Testis (tissue), 3 donors: ENCODE data around the gene CDH13. TPM values are rescaled to one million over a fixed set of nuclear protein-coding genes. Genes with fewer than 3 reads are reported as not detected.

ENCODE experiments used
- DNase-seq: peaks from one replicate; pipeline ENCODE4 v3.0.0-alpha.2; 2019
- H3K27ac ChIP-seq, 2 donors: fragments of 200-600 bp; sonication (generic); one replicate each; pipeline ENCODE4 v1.5.1; 2019
- H3K27me3 ChIP-seq: fragments of 200-600 bp; sonication (generic); one replicate; pipeline ENCODE4 v1.5.1; 2019
- H3K36me3 ChIP-seq: fragments of 200-600 bp; sonication (generic); one replicate; pipeline ENCODE4 v1.5.1; 2017; ENCODE audit warnings: low read depth; ENCODE audit errors: missing control alignments
- H3K4me1 ChIP-seq: fragments of 200-600 bp; sonication (generic); one replicate; pipeline ENCODE4 v1.5.1; 2019
- H3K4me3 ChIP-seq, 2 donors: fragments of 200-600 bp; sonication (generic); one replicate each; pipeline ENCODE4 v1.5.1; 2017 to 2019
- H3K9me3 ChIP-seq: fragments of 200-600 bp; sonication (generic); one replicate; pipeline ENCODE4 v1.5.1; 2017
- CTCF ChIP-seq, 3 experiments: fragments of 450-650 bp in 2 of 3; fragments of 200-600 bp in 1 of 3; sonication (generic) in 1 of 3; IDR thresholded peaks; one replicate each; pipeline ENCODE4 v1.5.1; 2016 to 2019; ENCODE audit warnings: antibody characterized with exemption in 3 of 3, mild to moderate bottlenecking in 2 of 3, moderate library complexity in 1 of 3
- POLR2A ChIP-seq: fragments of 450-650 bp; IDR thresholded peaks from one replicate; pipeline ENCODE4 v1.6.1; 2017; ENCODE audit warnings: antibody characterized with exemption, mild to moderate bottlenecking, moderate library complexity
- WGBS, 2 donors: methylation state at CpG; one replicate each; pipeline ENCODE4 v1.1.5; 2018; 5-methylcytosine and 5-hydroxymethylcytosine counted together
- intact Hi-C: fragments of 100-400 bp; cut with DNase I; formaldehyde crosslinking; loops from one replicate; pipeline ENCODE4 v1.15.1; 2023; ENCODE audit warnings: low total_unique reads
- polyA plus RNA-seq: library from polyadenylated mRNA; stranded (reverse); fragments of 350-450 nt; fragmentation: Illumina TruSeq; extraction: RNeasy Lipid Tissue Mini Kit (QIAGEN cat#74804); gene quantifications from one replicate; pipeline ENCODE4 v1.2.3, GENCODE V29; 2014; ENCODE audit warnings: low read depth, low replicate concordance; ENCODE audit not compliant: insufficient read depth
- total RNA-seq, 2 donors: library from RNA; depleted of rRNA; stranded (reverse); fragments of >200 nt; gene quantifications; one replicate each; pipeline ENCODE4 v1.2.3, GENCODE V29; 2016

The CDH13 gene
- total and polyA plus RNA-seq, 3 donors from 2014 or later = 1.2 to 11.1 (median 2.0) TPM

GRCh38 chr16:82703161-82703560 lies 76.4 kb downstream of the CDH13 start:
- no peaks in the 10 kb centered on the region for H3K36me3 ChIP-seq
- 72 to 85% methylated on average over 2 of the region's 2 CpGs for WGBS, 2 donors
- intact Hi-C loops = no loop called here
- TF ChIP-seq CTCF (IDR thresholded peaks at IDR 0.05) (no peak), POLR2A (no peak)
- DNase-seq = no peak
- no peak overlapping the region for H3K27ac ChIP-seq
- H3K9me3 ChIP-seq = no peaks in the 10 kb centered on the region
- no peaks in the 10 kb centered on the region for H3K4me1 ChIP-seq
- no peaks in the 10 kb centered on the region for H3K27me3 ChIP-seq
- no peak overlapping the region for H3K4me3 ChIP-seq

GRCh38 chr16:82703871-82704768 lies 77.4 kb downstream of the CDH13 start:
- no peaks in the 10 kb centered on the region for H3K9me3 ChIP-seq
- H3K4me3 ChIP-seq = no peak overlapping the region
- H3K27ac ChIP-seq = no peak overlapping the region
- DNase-seq = no peak
- no peaks in the 10 kb centered on the region for H3K27me3 ChIP-seq
- WGBS, 2 donors = 61 to 65% methylated on average over 7 of the region's 7 CpGs
- TF ChIP-seq CTCF (IDR thresholded peaks at IDR 0.05) (no peak), POLR2A (no peak)
- no peaks in the 10 kb centered on the region for H3K36me3 ChIP-seq
- no peaks in the 10 kb centered on the region for H3K4me1 ChIP-seq
- intact Hi-C loops = no loop called here

- TF ChIP-seq POLR2A (no peak), CTCF (IDR thresholded peaks at IDR 0.05) (no peak)
- H3K9me3 ChIP-seq = no peaks in the 10 kb centered on the region
- intact Hi-C loops = no loop called here
- DNase-seq = no peak
- no peak overlapping the region for H3K4me3 ChIP-seq
- 57 to 86% methylated on average over 3 of the region's 3 CpGs for WGBS, 2 donors
- H3K27me3 ChIP-seq = no peaks in the 10 kb centered on the region
- H3K27ac ChIP-seq = no peak overlapping the region
- H3K36me3 ChIP-seq = no peaks in the 10 kb centered on the region
- H3K4me1 ChIP-seq = no peaks in the 10 kb centered on the region
Measured at GRCh38 chr16:82709987-82710386, 83.2 kb downstream of the CDH13 start.

- H3K27ac ChIP-seq = no peak overlapping the region
- no peaks in the 10 kb centered on the region for H3K36me3 ChIP-seq
- no peak overlapping the region for H3K4me3 ChIP-seq
- DNase-seq = no peak
- H3K27me3 ChIP-seq = no peaks in the 10 kb centered on the region
- H3K4me1 ChIP-seq = no peaks in the 10 kb centered on the region
- H3K9me3 ChIP-seq = no peaks in the 10 kb centered on the region
- WGBS, 2 donors = 81 to 89% methylated on average over 4 of the region's 4 CpGs
- no peak for TF ChIP-seq CTCF (IDR thresholded peaks at IDR 0.05)
- TF ChIP-seq POLR2A = no peak
- intact Hi-C loops = no loop called here
Measured at GRCh38 chr16:82713778-82714177, 87.0 kb downstream of the CDH13 start.

GRCh38 chr16:82715160-82715559 lies 88.4 kb downstream of the CDH13 start:
- Histone ChIP-seq H3K9me3 (no peaks in the 10 kb centered on the region), H3K27me3 (no peaks in the 10 kb centered on the region), H3K27ac (no peak overlapping the region), H3K36me3 (no peaks in the 10 kb centered on the region), H3K4me3 (no peak overlapping the region), H3K4me1 (no peaks in the 10 kb centered on the region)
- no peak for DNase-seq
- TF ChIP-seq CTCF (IDR thresholded peaks at IDR 0.05) (no peak), POLR2A (no peak)
- 92 to 93% methylated on average over 8 of the region's 8 CpGs for WGBS, 2 donors
- intact Hi-C loops = no loop called here
